Activated naive CD4-positive, alpha-beta T cell (primary cell): ENCODE results near the gene ARFGAP2.

Experiments used
- DNase-seq, 4 experiments: peaks; one replicate each; lab custom pipeline; 2025; lab: John Stamatoyannopoulos, UW

The ARFGAP2 gene

DNA sequence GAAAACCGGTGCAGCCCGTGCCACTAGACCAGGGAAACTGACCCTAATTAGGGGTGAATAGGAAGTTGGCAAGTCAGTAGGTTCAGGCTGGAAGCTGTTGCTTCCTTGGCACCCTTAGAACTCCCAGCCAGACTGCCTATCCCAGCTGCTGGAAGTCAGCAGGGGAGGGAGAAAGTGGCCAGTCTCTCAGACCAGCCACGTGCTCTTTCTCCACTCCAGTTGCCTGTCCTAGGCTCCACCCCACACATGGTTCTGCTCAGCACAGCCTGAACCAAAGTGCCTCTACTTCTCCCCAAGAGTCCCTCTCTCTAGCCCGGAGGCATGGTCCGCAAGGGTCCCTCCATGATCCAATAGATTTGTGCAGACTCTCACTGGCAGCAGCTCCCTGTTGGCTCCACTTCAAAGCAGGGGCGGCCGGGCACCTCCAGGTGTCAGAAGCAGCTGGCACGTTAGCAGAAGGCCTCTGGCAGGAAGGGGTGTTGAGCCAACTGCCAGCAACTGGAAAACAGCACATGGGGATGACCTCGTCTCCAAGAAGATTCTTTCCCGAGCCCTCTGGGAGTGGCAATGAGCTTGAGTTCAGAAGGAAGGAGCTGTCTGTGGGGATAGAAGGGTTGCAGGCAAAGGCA, 27.7 kb downstream of the ARFGAP2 start:
- no peak for DNase-seq

GRCh38 chr11:47148270-47148669, 28.4 kb downstream of the ARFGAP2 start:
- no peak for DNase-seq

- DNase-seq: no peak
Measured at GRCh38 chr11:47147681-47148080, 29.0 kb downstream of the ARFGAP2 start.

GRCh38 chr11:47147250-47147649, 29.4 kb downstream of the ARFGAP2 start:
- no peak for DNase-seq

DNA sequence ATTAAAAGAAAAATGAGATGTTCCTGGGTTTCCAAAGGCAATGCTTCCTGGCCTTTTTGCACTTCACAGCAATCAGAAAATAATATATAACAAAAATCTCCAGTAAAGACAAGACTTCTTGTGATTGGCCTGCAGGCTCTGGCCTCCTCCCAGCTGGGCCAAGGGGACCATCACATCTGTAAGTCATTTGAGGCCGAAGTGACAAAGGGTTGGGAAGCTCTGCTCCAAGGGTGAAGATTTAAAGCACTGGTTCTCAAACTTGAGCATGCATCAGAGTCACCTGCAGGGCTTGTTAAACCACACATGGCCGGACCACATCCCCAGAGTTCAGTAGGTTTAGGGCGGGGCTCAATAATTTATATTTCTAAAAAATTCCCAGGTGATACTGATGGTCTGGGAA, 32.1 kb downstream of the ARFGAP2 start:
- DNase-seq: no peak

- DNase-seq: no peak
Measured at GRCh38 chr11:47143322-47143721, 33.4 kb downstream of the ARFGAP2 start.

- no peak for DNase-seq
Measured at GRCh38 chr11:47139878-47140277, 36.8 kb downstream of the ARFGAP2 start.

GRCh38 chr11:47137476-47137875, 39.2 kb downstream of the ARFGAP2 start:
- DNase-seq: no peak

DNA sequence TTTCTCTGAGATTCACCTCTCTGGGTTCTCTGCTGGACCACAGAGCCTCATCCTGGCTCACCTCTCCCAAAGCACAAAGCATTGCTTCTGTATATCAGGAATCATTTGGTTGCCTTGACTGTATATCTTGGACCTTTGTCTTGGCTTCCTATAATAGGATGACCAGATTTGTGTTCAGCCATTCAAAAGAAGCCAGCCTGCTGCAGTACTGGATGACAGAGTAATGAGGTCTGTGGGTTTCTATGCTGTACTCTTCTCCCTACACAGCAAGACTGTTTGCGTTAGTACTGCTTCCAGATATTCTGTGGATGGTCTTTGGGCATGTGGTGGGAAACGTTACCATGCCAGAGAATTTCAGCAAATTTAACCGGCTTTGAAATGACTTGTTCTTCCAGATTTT, 39.8 kb downstream of the ARFGAP2 start:
- no peak for DNase-seq

DNA sequence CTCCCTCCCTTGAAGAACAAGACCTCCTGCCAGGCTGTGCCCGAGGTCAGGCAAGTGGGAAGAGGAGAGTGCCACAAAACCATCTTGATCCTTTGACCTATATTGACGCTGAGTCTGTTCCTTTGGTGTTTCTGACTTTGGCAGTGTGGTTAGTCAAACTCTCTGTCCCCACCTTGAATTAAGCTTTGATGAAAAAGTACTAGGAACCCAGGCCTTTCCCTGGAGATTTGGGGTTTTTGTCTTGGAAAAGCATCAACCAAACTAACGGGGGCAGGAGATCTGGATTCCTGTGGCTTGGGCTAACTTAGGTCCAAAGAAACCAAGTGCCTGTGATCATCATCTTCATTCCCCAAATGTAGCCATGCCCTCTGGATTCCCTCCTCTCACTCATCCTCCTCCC, 40.4 kb downstream of the ARFGAP2 start:
- DNase-seq: no peak

GRCh38 chr11:47132981-47133380, 43.7 kb downstream of the ARFGAP2 start:
- DNase-seq: no peak

DNA sequence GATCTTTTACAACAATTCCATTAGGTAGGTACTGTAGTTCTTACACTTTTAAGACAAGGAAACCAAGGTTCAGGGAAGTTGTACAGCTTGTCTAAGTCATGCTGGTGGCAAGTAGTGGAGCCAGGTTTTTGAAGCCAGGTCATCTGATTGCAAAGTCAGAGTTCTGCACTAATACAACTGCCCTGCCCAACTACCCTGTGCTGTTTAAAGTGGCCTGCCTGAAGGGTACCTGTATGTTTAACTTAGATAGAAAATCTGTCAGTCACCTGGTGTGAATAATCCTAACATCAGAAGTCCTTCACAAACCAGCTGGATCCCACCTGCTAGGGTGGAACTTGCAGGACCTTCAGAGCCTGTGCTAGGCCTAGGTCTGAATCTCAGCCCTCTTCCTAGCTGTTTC, 44.2 kb downstream of the ARFGAP2 start:
- no peak for DNase-seq

DNA sequence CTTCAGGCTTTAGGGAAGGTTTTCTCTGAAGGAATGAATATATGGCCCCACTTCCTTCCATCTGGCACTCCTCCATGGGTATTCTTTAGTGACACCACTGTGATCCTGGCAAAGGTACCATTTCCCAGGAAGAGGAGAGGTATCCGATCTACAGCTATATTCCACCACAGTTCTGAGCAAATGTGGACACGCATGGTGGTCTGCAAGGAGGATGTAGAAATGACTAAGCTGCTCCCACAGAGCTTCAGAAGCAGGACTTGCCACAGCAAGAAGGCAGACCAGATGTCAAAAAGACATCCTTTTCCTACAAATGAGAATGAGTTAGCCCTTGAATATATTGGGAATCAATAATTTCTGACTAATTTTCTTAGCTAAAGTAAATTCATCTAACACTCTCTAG, 45.5 kb downstream of the ARFGAP2 start:
- no peak for DNase-seq

GRCh38 chr11:47130543-47130942, 46.1 kb downstream of the ARFGAP2 start:
- no peak for DNase-seq

DNA sequence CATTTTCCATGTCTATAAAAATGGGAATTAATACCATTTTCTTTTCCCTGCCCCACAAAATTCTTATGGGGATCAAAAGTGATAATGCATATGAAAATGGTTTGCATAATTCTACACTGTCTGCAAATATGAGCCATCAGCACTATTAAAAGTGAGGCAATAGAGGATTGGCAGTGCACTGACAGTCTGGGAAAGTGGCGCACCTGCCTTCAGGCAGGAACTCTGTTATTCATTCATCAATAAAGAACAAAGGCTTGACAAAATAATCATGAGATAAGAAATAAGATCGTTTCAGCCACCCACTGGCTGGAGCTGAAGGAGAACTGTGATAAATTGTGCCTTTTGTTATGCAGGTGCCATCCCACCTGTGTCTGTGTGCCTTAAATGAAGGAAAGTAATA, 49.5 kb downstream of the ARFGAP2 start:
- no peak for DNase-seq

- DNase-seq: no peak
Measured at GRCh38 chr11:47125083-47125482, 51.6 kb downstream of the ARFGAP2 start.

- no peak for DNase-seq
Measured at GRCh38 chr11:47124675-47125074, 52.0 kb downstream of the ARFGAP2 start.

DNA sequence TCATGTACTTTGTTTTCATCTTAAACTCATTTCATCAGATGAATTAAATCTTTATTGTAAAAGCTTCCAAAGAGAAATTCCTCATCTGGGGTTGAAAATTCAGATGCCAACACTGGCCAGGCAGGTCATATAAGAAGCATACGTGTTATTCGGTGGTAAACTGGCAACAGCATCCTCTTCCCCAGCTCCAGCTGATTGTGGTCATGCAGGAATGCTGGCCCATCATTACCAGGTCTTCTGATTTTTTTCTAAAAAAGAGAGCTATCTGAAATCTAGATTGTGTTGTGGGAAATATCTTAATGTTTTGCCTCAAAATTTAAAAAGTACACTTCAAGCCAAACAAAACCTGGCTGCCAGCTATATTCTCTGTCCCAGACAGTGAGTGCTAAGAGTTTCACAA, 53.6 kb downstream of the ARFGAP2 start:
- no peak for DNase-seq

- DNase-seq: no peak
Measured at GRCh38 chr11:47121731-47122130, 54.9 kb downstream of the ARFGAP2 start.

GRCh38 chr11:47121056-47121455, 55.6 kb downstream of the ARFGAP2 start:
- no peak for DNase-seq

GRCh38 chr11:47118958-47119688, 57.6 kb downstream of the ARFGAP2 start:
- peak in 3 of 4 experiments; percentile 6 to 66 (median 34) for DNase-seq
